ENCODE results near the gene ZC3H7A. TPM values are rescaled to one million over a fixed set of nuclear protein-coding genes. Genes with fewer than 3 reads are reported as not detected.

Gene ZC3H7A
- total RNA-seq, 1 experiment from 2014 or later: 35.6 TPM

DNA sequence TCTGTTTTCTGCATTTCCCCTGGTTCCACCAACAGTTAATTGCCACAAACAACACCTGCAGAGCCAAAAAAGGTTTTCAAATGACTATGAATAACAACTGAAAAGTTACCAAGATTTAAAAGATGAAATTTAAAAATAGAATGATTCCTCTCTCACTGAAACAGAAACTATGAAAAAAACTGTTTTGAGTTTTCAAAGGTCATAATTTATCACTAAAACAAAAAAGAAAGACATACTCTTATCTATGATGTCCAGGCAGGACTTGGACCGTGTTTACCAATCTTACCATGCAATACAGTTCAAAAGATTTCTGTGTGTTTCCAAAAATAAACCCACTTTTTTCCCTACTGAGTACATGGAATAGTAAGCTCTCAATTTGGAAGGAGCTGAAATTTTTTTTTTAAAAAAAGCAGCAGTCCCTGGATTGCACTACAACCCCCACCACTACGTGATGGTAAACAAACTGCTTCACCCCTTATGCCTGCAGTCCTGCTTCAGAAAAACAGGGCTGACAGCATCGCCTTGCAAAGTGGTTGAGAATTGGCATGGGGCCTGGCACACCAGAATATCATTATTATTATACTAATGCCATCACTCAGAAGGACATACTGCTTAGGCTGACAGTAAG lies 62.9 kb downstream of the ZC3H7A start:
- Histone ChIP-seq H3K27me3 (no peaks in the 10 kb centered on the region), H3K36me3 (peaks cover 86% of the 10 kb centered on the region)

DNA sequence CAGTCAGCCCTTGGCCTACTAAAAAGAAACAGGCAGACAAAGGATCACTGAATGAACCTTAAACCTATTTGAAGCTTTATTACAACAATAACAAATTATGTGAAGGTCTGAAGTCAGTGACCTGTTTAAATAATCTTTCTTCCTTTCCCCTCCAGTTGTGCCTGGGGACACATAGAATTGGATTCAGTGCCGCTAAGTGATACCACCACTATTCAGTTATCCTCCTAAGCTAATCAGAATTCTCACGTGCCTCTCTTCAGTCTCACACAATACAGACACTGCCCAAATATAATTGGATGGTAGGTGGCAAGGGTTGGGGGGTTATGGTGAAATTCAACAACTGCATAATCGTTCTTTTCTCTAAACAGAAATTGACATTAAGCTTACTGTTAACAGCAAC lies 65.8 kb downstream of the ZC3H7A start:
- peaks cover 93% of the 10 kb centered on the region for H3K36me3 ChIP-seq

More for the DNA sequence above, 62.9 kb downstream of the ZC3H7A start:
- Histone ChIP-seq H3K4me3 (no peak overlapping the region), H3K9me3 (no peaks in the 10 kb centered on the region)
- DNase-seq: no peak

DNA sequence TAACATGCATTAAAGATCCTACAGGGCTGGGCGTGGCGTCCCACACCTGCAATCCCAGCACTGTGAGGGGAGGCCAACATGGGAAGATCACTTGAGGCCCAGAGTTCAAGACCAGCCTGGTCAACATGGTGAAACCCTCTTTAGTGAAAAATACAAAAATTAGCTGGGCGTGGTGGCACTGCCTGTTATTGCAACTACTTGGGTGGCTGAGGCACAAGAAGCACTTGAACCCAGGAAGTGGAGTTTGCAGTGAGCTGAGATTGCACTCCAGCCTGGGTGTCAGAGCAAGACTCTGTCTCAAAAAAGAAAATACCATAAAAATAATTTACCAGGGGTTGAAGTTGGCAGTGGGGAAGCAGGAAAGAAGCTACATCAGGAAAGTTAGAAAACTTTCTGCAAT lies 67.3 kb downstream of the ZC3H7A start:
- H3K36me3 ChIP-seq: peaks cover 91% of the 10 kb centered on the region
- no peak for DNase-seq
- H3K4me3 ChIP-seq: no peak overlapping the region
- H3K9me3 ChIP-seq: no peaks in the 10 kb centered on the region
- no peaks in the 10 kb centered on the region for H3K27me3 ChIP-seq

More for the DNA sequence above, 65.8 kb downstream of the ZC3H7A start:
- H3K9me3 ChIP-seq: no peaks in the 10 kb centered on the region
- H3K27me3 ChIP-seq: no peaks in the 10 kb centered on the region
- DNase-seq: no peak
- H3K4me3 ChIP-seq: no peak overlapping the region

DNA sequence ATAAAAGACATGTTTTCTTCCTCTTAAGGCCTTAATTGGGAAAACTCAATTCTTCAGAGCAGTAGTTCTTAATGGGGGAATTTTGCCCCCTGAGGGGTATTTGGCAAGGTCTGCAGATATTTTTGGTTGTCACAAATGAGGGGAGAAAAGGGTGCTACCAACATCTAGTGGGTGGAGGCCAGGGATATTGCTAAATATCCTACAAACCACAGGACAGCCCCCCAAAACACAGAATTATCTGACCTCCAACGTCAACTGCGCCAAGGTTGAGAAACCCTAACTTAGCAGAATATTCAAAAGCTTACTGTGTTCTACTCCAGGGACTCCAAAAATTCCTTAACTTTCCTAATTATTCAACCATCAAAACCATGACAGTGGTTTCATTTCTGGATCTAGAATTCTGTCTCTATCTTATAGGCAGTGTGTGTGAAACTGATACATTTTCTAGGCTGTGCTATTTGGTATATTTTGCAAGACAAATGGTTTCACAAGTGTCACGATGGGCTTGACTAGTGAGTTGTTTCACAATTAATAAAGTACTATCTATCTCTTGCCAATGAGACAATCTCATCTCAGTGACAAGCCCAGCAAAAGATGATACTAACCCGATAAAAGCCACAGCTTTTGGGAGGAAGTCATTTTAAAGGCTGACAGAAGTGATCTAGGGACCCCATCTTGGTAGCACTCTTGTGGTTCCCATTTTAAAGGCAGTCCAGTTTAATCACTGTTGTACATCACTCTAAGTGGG lies 69.1 kb downstream of the ZC3H7A start:
- H3K36me3 ChIP-seq: peaks cover 78% of the 10 kb centered on the region
- no peak for DNase-seq

DNA sequence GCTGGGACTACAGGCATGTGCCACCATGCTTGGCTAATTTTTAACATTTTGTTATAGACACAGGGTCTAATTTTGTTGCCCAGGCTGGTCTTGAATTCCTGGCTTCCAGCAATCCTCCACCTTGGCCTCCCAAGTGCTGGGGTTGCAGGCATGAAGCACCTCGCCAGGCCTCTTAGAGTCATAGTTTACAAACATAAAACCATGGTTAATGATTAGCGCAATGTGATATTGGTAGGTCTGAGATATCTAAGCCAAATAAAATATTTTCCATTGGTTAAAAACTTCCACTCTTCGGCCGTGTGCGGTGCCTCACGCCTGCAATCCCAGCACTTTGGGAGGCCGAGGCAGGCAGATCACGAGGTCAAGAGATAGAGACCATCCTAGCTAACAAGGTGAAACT lies 71.0 kb downstream of the ZC3H7A start:
- no peaks in the 10 kb centered on the region for H3K27me3 ChIP-seq
- no peaks in the 10 kb centered on the region for H3K9me3 ChIP-seq
- H3K36me3 ChIP-seq: peaks cover 78% of the 10 kb centered on the region
- no peak for DNase-seq
- no peak overlapping the region for H3K4me3 ChIP-seq

More for the DNA sequence above, 69.1 kb downstream of the ZC3H7A start:
- Histone ChIP-seq H3K4me3 (no peak overlapping the region), H3K27me3 (no peaks in the 10 kb centered on the region), H3K9me3 (no peaks in the 10 kb centered on the region)

DNA sequence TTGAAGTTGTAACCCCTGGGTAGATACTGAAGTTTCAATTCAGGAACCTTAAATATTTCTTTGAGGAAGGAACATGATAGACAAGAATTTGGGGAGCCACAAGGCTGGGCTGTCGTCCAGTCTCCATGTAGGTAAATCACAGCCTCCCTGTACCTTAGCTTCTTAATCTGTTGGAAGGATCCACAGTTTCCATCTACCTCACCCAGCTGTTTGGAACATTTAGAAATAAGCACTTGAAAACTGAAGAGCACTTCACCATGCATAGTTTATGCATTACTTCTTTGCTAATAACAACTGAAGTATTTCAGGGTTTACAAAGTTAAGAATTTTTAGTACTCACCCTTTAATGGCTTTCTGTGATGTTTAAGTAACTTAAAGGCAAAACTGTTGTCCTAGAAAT lies 71.6 kb downstream of the ZC3H7A start:
- H3K4me3 ChIP-seq: no peak overlapping the region
- DNase-seq: no peak
- no peaks in the 10 kb centered on the region for H3K9me3 ChIP-seq
- no peaks in the 10 kb centered on the region for H3K27me3 ChIP-seq
- peaks cover 77% of the 10 kb centered on the region for H3K36me3 ChIP-seq

DNA sequence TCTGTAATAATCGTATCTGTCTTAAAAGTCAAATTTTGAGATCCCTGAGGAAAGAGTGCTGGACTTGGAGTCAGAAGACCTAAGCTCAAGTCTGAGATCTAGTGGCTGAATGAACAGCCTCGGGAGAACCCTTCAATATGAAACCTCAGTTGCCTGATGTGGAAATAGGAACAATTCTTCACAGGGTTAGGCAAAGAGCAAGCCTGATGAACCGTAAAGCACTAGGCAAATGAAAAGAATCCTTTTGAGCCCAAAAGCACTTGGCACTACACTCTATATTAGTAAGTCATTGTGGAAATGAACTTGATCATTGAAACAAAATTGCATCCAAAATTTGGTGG lies 74.6 kb downstream of the ZC3H7A start:
- Histone ChIP-seq H3K36me3 (peaks cover 66% of the 10 kb centered on the region), H3K4me3 (no peak overlapping the region), H3K27me3 (no peaks in the 10 kb centered on the region), H3K9me3 (no peaks in the 10 kb centered on the region)
- DNase-seq: no peak

DNA sequence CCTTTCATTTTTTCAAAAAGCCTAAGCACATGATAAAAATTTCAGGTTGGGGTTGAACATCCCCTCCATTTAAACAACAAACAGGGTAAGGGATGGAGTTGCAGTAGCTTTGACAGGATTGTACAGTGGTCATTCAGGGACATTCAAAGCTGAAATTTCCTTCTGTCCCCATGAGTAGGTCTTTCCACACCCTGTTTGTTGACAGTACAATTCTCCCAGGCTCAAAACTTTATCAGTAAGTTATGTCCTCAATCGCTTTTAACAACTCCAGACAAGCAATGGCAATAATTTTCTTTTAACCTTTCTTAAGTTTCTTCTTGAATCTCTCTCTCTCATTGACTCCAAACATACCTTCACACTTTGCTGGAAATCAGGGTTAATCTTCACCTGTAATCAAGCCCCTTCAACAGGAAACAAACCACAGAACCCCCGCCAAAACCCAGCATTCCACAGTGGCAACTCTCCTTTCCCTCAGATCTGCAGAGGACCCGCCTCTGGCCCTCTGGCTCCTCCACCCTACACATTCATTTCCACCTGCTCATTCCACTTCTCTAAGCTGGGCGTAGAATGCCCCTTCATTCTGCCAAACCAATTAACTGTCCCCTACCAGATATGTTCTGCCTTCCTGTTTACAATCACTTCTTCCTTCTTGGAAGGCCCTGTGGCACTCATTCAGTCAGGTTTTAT lies 75.1 kb downstream of the ZC3H7A start:
- H3K36me3 ChIP-seq: peaks cover 61% of the 10 kb centered on the region
- H3K4me3 ChIP-seq: no peak overlapping the region
- H3K9me3 ChIP-seq: no peaks in the 10 kb centered on the region
- H3K27me3 ChIP-seq: no peaks in the 10 kb centered on the region
- no peak for DNase-seq

DNA sequence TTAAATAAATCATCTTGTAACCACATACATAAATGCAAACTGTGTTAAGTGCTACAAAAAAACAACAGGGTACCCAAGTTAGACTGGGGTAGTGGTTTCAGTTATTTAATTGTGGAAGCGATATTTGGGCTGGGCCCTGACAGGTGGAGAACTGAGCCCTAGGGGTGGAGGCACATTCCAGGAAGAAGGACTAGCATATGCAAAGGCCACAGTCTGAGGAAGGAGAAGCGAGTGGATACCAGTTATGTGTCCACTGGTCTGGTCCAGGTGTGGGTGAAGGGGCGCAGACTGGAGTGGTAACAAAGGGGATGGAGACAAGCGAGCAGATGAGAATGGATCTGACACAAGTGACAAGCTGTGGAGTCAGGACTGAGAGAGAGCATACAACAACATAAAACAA lies 77.3 kb downstream of the ZC3H7A start:
- Histone ChIP-seq H3K9me3 (no peaks in the 10 kb centered on the region), H3K4me3 (no peak overlapping the region), H3K27me3 (no peaks in the 10 kb centered on the region), H3K36me3 (peaks cover 61% of the 10 kb centered on the region)
- no peak for DNase-seq

DNA sequence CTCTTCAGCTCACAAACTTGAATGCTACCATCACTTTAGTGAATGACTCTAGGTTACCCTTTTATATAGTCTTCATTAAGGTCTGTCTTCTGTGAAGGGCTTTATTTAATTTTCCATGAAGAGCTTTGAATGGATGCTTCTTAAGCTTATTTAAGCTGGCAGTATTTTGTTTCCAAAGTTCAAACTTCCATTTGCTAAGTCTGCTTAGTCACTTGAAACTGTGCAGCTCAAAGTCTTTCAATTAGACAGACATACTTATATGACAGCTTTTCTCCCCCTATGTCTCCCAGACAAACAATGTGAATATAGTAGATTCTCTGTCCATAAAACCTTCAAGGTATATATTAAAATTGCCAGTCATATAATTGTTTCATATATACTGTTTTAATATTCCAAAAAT lies 77.9 kb downstream of the ZC3H7A start:
- no peak for DNase-seq
- Histone ChIP-seq H3K9me3 (no peaks in the 10 kb centered on the region), H3K4me3 (no peak overlapping the region), H3K27me3 (no peaks in the 10 kb centered on the region), H3K36me3 (peaks cover 65% of the 10 kb centered on the region)

DNA sequence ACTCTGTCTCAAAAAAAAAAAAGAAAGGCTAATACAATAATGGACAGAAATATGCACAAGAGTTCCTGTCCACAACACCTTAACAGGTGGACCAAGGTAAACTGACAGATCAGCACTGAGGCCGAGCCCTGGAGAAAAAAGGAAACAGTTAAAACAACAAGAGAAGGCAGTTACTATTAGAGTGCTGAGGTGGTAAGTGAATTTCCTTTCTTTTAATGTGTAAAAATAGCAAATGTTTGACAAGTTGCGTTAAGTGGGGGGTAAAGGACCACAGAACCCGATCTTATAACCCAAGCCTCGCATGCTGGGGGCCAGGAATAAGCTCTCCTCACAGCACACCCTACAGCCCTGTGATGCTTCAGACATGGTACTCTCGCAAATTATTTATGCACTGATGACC lies 79.2 kb downstream of the ZC3H7A start:
- Histone ChIP-seq H3K4me3 (no peak overlapping the region), H3K9me3 (no peaks in the 10 kb centered on the region), H3K36me3 (peaks cover 71% of the 10 kb centered on the region), H3K27me3 (no peaks in the 10 kb centered on the region)
- DNase-seq: no peak

DNA sequence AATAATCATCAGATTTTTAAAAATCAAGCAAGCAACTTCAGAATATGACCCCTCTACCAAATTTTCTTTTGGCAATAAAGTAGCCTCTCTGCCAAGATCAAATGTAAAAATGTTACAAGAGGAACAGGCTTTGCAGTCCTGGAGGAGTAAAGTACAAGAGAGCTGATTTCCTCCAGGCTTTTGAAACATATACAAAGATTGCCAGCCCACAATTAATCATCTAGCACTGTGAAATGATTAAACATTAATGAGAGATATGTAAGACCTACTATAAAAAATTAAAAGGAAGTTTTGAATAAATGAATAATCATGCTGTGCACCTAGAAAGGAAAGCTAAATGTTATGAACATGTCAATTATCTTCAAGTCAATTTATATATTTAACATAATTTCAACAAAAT lies 80.7 kb downstream of the ZC3H7A start:
- no peak for DNase-seq
- no peaks in the 10 kb centered on the region for H3K9me3 ChIP-seq
- H3K27me3 ChIP-seq: no peaks in the 10 kb centered on the region
- peaks cover 63% of the 10 kb centered on the region for H3K36me3 ChIP-seq
- no peak overlapping the region for H3K4me3 ChIP-seq

DNA sequence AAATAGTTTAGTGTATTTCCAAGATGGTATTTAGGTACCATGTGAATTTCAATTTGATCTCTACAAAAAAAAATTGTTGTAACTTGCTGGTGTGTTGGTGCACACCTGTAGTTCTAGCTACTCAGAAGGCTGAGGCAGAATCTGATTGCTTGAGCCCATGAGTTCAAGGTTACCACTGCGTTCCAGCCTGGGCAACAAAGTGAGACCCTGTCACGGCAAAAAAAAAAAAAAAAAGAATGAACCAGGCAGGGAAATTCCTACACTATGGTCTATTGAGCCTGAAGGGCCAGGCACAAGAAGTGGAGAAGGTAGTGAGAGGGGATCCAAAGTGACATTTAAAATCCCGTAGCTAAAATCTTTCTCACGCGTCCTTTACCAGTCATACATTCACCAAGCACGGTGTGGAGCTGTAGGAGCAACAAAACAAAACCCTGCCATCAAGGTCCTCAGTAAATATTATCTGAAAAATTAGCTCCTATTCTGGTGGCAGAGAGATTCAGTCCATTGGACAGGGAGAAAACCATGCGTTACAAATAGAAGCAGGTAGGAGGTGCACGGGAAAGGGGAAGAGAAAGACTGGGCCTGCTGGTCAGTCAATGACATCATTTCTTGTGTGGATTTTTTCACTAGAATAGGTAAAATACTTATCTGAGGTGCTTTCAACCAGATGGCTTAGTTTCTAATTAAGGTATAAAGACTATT lies 81.7 kb downstream of the ZC3H7A start:
- no peak for DNase-seq
- no peak overlapping the region for H3K4me3 ChIP-seq
- H3K36me3 ChIP-seq: peaks cover 63% of the 10 kb centered on the region
- no peaks in the 10 kb centered on the region for H3K27me3 ChIP-seq
- no peaks in the 10 kb centered on the region for H3K9me3 ChIP-seq

DNA sequence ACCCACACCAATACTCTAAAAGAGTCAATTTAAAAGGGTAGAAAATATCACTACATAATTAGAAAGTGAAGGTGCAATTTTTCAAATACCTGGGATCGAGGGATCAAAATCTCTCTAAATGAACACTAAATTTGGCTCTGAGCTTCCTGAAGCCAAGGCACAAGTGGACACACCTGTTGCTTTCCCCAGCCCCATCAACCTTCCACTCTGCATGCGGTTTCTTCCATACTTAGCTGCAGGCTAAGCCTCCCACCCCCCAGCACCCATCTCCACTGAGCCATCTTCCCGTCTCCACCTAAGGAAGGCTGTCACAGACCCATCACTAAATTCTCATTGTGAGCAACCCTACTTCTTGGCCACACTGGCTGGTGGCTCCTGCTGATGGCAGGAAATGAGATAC lies 84.9 kb downstream of the ZC3H7A start:
- DNase-seq: no peak
- H3K36me3 ChIP-seq: peaks cover 62% of the 10 kb centered on the region
- H3K9me3 ChIP-seq: no peaks in the 10 kb centered on the region
- H3K27me3 ChIP-seq: no peaks in the 10 kb centered on the region
- H3K4me3 ChIP-seq: no peak overlapping the region

DNA sequence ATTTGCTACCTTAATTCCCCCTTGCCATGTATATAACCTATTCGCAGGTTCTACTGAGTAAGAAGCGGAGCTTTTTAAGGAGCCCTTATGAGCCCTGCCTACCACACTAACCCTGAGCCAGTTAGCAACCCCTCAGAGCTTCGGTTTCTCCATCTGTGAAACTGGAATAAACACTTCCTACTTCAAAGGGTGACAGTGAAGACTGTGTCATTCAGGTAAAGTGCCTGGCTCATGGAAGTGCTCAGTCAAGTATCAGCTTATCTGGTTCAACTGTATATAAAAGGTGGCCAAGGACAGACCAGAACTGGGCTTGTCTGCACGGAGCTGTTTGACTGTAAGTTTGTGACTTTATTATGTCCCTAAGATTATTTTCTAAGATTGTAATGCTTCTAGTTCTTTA lies 85.4 kb downstream of the ZC3H7A start:
- Histone ChIP-seq H3K36me3 (peaks cover 60% of the 10 kb centered on the region), H3K4me3 (no peak overlapping the region), H3K9me3 (no peaks in the 10 kb centered on the region), H3K27me3 (no peaks in the 10 kb centered on the region)
- DNase-seq: no peak

DNA sequence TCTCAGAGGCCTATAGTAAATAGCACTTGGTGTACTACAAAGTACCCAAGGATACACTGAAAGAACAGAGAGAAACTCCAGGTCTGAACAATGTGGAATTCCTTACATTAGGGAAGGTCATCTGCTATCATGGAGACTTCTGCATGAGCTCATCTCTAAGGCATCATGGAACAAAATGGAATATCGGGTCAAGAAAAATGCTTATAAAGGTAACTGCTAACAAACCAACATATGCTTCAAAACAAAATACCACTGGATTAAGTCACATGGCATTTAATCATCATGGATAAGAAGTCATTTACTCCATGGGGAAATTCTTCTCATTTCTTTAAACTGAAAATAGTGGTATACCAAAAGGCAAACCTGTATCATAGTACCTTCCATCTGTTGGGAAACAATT lies 88.6 kb downstream of the ZC3H7A start:
- no peak for DNase-seq
- H3K4me3 ChIP-seq: no peak overlapping the region
- no peaks in the 10 kb centered on the region for H3K27me3 ChIP-seq
- H3K9me3 ChIP-seq: no peaks in the 10 kb centered on the region
- H3K36me3 ChIP-seq: peaks cover 52% of the 10 kb centered on the region

DNA sequence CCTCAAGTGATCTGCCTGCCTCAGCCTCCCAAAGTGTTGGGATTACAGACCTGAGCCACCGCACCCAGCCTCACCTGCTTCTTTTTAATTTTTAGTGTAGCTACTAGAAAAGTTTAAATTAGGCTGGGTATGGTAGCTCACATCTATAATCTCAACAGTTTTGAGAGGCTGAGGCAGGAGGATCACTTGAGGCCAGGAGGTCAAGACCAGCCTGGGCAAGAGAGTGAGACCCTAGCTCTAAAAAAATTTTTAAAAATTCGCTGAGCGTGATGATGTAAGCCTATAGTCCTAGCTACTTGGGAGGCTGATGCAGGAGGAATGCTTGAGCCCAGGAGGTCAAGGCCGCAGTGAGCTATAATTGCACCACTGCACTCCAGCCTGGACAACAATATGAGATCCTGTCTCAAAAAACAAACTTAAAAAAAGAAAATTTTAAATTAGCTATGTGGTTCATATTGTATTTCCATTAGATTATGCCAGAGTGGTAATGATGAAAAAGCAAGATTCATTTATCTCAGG lies 89.3 kb downstream of the ZC3H7A start:
- Histone ChIP-seq H3K27me3 (no peaks in the 10 kb centered on the region), H3K9me3 (no peaks in the 10 kb centered on the region), H3K4me3 (no peak overlapping the region), H3K36me3 (peaks cover 55% of the 10 kb centered on the region)
- DNase-seq: no peak
